RPMI7951 (cell line): ENCODE data around the gene FHIT. TPM values are rescaled to one million over a fixed set of nuclear protein-coding genes. Genes with fewer than 3 reads are reported as not detected.
"Not testable (repeated sequence)": the region's sequence is repeated elsewhere in the genome, so short reads cannot be mapped to it uniquely, and the experiment has no call there.

Experiments used
- DNase-seq: peaks from one replicate; pipeline ENCODE4 v3.0.0-alpha.2; 2012; ENCODE audit warnings: low read depth
- total RNA-seq: library from RNA; depleted of rRNA; stranded (reverse); fragments of >200 nt; shearing (Covaris generic); gene quantifications from 2 replicates; pipeline ENCODE4 v1.2.3, GENCODE V29; 2014

FHIT gene
- total RNA-seq, 1 experiment from 2014 or later = 2.4 TPM

DNA sequence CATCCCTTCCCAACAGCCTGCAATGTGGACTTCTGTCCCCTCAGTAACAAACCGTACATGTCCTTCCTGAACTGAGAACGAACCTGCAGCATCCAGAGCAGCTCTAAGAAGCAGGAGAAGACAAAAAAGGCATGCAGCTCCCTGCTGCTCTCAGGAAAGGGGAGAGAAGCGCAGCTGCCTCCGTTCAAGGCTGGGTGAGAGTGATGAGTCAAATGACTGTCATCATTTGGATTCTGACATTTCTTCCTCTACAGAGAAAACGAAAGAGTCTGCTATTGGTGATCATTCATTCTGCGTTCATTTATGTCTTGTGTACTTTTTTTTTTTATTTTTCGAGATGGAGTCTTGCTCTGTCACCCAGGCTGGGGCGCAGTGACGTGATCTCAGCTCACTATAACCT lies 677.8 kb downstream of the FHIT start:
- DNase-seq = peak; percentile 78

- DNase-seq = no peak
These were observed 679.7 kb downstream of the FHIT start for GRCh38 chr3:60571511-60571910.

GRCh38 chr3:60557122-60557521 lies 694.1 kb downstream of the FHIT start:
- DNase-seq = no peak

- peak; percentile 59 for DNase-seq
These were observed 695.4 kb downstream of the FHIT start for GRCh38 chr3:60555686-60556354.

- no peak for DNase-seq
These were observed 698.1 kb downstream of the FHIT start for GRCh38 chr3:60553144-60553543.

DNA sequence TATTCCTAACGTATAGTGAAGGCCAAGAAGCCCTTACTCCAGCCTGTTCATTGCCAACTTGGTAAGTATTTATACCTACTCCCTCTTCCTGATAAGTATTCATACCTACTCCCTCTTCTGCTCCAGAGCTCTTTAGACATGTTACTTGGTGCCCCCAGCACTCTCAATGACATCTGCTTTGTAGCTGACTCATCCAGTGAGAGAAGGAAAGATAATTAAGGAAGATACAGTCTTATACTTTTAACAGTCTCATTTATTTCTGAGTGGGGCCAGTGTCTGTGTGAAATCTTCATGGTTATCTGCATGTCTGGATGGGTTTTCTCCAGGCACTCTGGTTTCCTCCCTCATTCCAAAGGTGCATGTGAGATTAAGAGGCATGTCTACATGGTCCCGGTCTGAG lies 698.7 kb downstream of the FHIT start:
- peak; percentile 61 for DNase-seq

DNA sequence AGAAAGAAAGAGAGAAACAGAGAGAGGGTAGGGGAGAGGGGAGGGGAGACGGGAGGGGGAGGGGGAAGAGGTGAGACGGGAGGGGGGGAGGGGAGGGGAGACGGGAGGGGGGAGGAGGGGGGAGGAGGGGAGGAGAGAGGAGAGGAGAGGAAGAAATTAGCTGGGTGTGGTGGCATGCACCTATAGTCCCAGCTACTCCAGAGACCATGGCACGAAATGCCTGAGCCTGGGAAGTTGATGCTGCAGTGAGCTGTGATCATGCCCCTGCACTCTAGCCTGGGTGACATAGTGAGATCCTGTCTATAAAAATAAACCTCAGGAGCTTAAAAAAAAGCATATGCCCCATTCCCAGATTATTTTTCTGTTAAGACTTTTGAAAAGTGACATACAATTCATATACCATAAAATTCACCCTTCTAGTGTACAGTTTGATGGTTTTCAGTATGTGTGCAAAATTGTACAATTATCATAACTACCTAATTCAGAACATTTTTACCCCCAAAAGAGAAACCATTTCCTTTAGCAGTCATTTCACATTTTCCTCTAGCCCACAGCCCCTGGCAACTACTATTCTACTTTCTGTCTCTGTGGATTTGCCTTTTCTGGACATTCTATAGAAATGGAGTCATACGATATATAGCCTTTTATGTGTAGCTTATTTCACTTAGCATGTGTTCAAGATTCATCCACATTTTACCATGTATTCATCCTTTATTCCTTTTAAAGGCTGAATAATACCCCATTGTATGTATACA lies 699.6 kb downstream of the FHIT start:
- DNase-seq = no peak

DNA sequence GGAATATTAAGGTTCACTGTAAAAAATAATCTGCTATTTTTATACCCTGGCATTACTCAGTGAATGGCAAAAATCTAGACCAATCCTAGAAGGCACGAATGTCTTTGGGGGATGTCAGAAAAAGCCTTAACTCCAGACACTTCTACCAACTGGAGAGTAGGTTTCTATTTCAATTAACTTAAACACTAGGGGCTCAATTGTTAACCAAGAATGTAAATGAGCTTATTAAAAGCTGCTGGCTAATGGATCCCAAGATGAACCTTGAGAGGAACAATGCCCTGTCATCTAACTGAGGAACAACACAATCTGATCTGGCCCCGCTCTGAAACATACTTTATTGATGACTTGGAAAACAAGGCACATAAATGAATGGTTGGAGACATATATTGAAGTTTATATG lies 701.4 kb downstream of the FHIT start:
- DNase-seq = no peak

DNA sequence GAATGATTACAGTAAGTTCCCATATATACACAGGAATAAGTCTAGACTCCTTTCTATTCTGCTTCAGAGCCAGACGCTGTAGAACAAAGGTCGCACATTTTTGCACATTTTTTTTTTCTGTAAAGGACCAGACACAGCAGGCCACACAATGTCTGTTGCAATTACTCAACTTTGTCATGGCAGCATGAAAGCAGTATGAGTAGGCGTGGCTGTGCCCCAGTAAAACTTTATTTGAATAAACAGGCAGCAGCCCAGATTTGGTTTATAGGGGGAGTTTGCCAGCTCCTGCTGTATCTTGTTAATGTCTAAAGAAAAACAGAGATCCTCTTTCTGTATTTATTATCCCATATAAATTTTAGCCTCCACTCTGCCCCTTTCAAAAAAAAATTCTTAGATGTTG lies 708.3 kb downstream of the FHIT start:
- DNase-seq = no peak

GRCh38 chr3:60539394-60539793 lies 711.9 kb downstream of the FHIT start:
- not testable (repeated sequence) for DNase-seq

- no peak for DNase-seq
These were observed 714.8 kb downstream of the FHIT start for GRCh38 chr3:60536420-60536819.

DNA sequence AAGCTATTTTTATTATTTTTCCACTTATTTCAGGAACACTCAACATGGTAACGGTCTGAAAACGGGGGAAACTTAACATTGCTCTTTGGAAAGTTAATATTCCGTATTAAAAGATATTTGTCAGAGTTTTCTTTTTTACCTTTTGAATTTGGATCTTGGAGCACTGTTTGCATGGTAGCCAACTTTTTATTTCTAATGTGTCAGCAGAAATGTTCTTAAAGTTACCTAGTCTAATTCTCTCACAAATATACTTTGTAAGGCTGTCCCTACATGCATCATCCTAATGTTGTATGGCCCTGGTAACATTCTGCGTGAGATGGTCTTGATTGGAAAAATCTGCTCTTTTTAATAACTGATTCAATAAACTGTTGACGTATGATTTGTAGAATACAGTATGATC lies 719.5 kb downstream of the FHIT start:
- no peak for DNase-seq

DNA sequence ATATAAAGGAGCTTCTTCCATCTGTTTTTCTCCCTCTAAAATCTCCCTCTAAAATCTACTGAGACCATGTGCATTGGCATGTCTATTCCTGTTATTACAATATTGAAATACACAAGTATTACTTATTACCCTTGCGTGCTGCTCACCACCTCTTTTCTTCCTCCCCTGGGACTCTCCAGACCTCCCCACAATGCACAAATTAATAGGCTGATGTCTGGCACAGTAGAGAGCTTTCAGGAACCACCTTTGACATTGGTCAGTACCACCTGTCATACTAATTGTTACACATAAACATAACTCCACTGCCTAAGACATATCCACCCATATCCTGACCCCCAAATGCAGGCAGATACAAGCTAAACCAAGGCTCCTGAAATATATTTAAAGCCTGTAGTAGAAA lies 722.6 kb downstream of the FHIT start:
- DNase-seq = no peak

DNA sequence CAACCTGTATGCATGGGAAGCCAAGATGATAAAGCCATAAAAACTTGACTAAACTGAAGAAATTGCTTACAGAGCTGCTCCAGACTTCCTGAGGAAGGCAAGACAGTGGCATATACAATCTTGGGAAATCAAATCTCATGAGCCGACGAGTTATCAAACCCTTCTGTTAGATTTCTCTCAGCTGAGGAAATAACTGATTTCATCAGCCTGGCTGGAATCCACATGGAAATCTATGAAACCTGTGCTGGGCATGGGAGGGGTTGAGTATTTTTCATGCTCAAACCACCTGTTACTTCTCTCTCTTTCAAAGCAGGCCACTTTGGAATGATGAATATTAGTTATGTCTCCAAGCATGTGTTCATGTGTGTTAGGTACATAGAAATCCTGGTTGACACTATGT lies 727.7 kb downstream of the FHIT start:
- no peak for DNase-seq

DNA sequence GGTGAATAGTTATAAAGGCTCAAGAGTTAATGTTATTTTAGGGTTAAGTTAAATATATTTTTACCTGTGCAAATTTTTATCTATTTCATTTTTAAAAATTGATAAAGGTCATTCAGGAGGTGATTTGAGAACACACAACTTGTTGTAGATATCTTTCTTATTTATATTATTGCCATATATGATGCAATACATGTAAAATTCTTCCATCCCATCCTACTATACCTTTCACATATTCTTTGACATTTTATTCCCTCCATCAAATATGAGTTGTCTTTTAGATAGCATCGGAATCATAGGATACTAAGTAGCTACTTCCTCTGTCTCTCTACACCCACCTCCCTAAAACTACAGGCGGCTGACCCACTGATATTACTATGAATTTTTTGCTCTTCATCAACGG lies 734.1 kb downstream of the FHIT start:
- DNase-seq = no peak

DNA sequence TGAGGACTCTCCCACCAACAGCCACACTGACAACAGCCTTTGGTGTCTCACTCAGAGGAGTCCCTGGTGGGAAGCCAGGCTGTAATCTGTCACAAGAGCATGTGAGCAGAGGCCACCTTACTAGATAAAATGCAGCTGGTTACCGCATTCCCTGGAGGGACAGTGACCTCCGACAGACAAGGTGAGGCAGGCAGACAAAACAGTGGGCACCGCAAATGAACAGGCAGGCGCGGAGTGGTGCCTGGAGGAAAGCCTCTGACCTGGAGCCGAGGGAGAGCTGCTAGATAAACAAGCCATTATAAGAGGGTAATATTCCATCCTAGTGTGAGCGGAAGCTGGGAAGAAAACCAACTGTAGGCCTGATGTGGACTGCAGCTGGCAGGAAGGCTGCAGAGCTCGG lies 736.4 kb downstream of the FHIT start:
- DNase-seq = no peak

- no peak for DNase-seq
These were observed 737.1 kb downstream of the FHIT start for GRCh38 chr3:60514085-60514649.

- no peak for DNase-seq
These were observed 738.0 kb downstream of the FHIT start for GRCh38 chr3:60513241-60513640.

DNA sequence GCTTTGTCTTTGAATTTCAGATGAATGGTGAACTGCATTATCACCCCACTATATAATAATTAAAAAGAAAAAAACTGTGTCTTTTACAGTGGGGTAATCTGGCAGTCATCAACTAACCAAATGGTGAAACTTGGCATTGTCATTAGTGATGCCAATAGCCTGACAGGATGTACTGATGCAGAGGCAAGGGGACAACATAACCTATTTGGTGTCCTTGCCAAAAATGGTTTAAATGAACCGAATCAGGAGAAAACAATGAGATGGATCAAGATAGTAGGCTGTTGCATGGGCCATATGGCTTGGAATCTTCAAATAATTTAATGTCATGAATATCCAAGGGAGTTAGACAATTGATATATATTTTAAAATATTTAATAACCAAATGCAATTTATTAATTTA lies 738.7 kb downstream of the FHIT start:
- DNase-seq = no peak

GRCh38 chr3:60509471-60509870 lies 741.8 kb downstream of the FHIT start:
- no peak for DNase-seq

- DNase-seq = no peak
These were observed 746.3 kb downstream of the FHIT start for GRCh38 chr3:60504827-60505457.

- no peak for DNase-seq
These were observed 749.9 kb downstream of the FHIT start for GRCh38 chr3:60501314-60501713.

DNA sequence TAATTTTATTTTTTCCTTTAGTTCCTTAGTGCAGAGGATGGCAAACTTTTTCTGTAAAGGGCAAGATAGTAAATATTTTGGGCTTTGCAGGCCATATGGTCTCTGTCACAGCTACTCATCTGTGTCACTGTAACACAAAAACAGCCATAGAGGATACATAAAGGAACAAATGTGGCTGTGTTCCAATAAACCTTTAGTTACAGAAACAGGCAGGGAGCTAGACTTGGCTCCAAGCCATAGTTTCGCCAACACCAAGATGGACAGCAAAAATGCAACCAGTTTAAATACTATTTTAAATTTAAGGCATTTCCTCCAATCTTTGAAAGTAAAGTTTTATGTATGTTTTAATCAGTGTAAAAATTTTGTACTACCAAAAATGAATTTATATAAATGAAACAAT lies 753.4 kb downstream of the FHIT start:
- no peak for DNase-seq
